GM19438 (cell line): ENCODE data around the gene PSEN1.
"Not testable (repeated sequence)": the region's sequence is repeated elsewhere in the genome, so short reads cannot be mapped to it uniquely, and the experiment has no call there.

ENCODE experiments used
- ATAC-seq: cut with Tn5 transposase; IDR thresholded peaks from one replicate; pipeline ENCODE4 v1.9.1; 2021; ENCODE audit warnings: low read depth; ENCODE audit not compliant: unreplicated experiment

The PSEN1 gene

DNA sequence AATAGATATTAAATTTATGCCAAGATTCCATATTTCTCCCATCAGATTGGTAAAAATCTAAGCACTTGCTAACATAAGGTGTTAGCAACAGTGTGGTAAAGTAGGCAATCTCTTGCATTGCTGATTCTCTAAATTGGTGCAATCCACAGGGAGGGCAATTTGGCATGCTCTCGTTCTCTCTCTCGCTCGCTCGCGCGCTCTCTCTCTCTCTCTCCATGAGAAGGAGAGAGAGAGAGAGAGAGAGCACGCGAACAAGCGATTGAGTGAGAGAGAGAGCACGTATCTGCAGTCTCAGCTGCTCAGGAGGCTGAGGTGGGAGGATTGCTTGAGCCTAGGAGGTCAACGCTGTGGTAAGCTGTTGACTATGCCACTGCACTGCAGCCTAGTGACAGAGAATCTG, 25.9 kb downstream of the PSEN1 start:
- ATAC-seq, result no peak

DNA sequence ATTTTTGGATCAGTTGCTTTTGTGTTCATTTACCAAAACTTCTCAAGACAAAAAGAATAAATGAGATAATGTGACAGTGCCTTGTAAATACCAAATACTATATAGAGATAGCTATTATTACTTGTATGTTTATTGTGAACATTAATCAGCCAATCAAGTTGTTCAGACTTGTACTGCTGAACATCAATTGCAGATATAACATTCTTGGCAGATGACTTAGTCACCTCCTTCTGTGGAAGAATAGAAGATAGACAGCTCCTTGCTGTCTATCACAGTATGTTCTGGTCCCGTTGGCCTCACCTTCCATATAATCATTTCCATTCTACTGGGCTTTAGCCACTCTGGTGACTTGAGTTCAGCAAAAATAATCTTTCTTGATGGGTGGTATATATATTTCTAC, 30.1 kb downstream of the PSEN1 start:
- no peak for ATAC-seq

DNA sequence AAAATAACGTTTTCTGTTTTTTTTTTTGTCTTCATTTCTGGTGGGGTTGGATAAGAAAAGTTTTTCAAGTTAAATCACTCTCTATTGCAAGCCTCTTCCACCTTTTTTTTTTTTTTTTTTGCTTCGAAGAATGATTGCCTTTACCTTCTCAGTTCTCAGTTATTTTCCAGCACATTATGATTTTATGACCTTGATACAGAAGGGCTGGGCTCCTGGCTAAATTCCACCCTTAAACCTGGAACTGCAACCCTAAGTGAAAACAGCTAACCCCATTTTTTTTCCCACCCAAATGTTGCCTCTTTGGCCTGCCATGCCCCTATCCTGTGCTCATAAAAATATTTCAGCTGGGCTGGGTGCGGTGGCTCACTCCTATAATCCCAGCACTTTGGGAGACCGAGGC, 31.4 kb downstream of the PSEN1 start:
- ATAC-seq, result no peak

DNA sequence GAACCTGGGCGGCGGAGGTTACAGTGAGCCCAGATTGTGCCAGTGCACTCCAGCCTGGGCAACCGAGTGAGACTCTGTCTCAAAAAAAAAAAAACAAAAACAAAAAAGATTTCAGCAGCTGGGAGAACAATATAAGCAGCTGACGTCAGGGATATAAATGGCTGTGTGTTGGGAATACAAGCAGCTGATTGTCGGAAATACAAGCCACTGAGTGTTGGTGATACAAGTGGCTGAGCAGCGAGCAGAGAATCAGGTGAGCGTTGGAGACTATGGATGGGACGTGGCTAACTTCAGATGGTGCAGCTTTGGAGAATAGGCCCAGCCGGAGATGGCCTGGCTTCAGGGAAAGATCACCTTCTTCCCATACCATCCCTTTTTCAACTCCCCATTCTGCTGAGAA, 32.0 kb downstream of the PSEN1 start:
- no peak for ATAC-seq

DNA sequence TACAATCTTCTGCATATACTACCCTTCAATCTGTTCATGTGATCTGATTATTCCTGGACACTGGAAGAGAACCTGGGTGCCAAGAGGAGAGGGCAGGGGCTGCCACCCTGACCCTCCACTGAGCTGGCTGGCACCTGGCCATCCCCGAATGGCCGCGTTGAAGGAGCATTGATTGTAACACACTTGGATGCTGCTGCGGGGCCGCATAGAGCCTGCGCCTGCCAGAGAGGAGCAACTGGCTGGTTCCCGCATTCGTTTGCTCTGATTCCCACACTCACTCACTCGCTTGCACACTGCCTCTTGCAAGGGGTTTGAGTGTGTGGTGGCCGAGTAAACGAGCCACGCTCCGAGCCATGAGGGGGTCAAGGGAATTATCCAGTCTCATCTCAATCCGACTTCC, 32.4 kb downstream of the PSEN1 start:
- ATAC-seq, result no peak

DNA sequence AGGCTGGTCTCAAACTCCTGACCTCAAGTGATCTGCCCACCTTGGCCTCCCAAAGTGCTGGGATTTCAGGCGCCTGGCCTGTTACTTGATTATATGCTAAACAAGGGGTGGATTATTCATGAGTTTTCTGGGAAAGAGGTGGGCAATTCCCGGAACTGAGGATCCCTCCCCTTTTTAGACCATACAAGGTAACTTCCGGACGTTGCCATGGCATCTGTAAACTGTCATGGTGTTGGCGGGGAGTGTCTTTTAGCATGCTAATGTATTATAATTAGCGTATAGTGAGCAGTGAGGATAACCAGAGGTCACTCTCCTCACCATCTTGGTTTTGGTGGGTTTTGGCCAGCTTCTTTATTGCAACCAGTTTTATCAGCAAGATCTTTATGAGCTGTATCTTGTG, 33.5 kb downstream of the PSEN1 start:
- ATAC-seq, result not testable (repeated sequence)

DNA sequence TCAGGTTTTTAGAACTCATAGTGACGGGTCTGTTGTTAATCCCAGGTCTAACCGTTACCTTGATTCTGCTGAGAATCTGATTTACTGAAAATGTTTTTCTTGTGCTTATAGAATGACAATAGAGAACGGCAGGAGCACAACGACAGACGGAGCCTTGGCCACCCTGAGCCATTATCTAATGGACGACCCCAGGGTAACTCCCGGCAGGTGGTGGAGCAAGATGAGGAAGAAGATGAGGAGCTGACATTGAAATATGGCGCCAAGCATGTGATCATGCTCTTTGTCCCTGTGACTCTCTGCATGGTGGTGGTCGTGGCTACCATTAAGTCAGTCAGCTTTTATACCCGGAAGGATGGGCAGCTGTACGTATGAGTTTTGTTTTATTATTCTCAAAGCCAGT, 34.4 kb downstream of the PSEN1 start:
- no peak for ATAC-seq

DNA sequence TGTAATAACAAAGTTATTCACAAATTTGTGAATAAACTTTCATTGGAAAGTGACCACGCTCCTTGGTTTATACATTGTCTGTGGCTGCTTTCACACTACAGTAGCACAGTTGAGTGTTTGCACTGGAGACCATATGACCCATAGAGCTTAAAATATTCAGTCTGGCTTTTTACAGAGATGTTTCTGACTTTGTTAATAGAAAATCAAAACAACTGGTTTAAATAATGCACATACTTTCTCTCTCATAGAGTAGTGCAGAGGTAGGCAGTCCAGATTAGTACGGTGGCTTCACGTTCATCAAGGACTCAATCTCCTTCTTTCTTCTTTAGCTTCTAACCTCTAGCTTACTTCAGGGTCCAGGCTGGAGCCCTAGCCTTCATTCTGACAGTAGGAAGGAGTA, 36.2 kb downstream of the PSEN1 start:
- no peak for ATAC-seq

DNA sequence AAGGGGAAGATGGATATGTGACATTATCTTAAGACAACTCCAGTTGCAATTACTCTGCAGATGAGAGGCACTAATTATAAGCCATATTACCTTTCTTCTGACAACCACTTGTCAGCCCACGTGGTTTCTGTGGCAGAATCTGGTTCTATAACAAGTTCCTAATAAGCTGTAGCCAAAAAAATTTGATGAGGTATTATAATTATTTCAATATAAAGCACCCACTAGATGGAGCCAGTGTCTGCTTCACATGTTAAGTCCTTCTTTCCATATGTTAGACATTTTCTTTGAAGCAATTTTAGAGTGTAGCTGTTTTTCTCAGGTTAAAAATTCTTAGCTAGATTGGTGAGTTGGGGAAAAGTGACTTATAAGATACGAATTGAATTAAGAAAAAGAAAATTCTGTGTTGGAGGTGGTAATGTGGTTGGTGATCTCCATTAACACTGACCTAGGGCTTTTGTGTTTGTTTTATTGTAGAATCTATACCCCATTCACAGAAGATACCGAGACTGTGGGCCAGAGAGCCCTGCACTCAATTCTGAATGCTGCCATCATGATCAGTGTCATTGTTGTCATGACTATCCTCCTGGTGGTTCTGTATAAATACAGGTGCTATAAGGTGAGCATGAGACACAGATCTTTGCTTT, 36.9 kb downstream of the PSEN1 start:
- ATAC-seq, result no peak

DNA sequence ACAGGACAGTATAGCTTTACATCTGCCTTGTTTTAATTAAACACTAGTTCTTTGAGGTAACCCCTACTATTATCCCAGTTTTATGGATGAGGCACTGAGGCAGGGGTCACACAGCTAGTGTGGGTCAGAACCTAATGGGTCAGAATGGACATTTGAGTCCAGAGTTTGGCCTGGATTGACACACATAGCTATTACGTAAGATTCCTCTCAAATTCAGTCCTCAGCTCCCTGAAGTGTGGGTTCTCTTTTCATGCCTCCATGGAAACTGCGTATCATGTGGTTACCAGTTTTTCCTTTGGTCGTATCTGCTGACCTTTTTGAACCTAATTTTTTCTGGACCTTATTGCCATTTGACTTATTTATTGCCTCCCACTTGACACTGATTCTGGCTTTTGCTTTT, 40.4 kb downstream of the PSEN1 start:
- ATAC-seq, result no peak

DNA sequence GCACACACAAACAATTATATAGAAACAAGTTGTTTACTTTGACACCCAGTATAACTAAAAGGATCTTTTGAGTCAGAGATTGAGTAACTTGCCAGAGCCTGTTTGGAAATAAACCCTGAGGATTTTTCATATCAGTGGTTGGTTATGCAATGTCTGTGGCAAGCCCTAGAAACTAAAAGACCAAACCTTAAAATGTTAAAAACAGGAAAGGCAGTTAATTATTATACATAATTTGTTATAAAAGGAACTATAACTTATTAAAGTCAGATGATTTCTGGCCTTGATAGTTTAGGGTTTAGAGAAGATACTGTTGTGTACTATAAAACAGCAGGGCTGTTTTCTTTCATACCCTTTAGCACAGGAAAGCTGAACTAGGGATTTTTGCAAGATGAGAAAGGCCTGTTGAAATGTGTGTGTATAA, 44.1 kb downstream of the PSEN1 start:
- ATAC-seq, result no peak

DNA sequence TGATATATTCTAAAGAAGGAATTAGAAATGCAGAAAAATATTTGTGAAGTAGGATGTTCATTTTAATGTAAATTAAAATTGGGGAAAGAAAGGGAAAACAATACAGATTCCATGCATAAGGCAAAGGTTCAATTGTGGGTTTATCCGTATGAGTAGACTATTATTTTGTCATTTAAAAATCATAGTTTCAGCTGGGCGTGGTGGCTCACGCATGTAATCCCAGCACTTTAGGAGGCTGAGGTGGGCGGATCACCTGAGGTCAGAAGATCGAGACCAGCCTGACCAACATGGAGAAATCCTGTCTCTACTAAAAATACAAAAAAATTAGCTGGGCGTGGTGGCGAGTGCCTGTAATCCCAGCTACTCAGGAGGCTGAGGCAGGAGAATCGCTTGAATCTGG, 44.7 kb downstream of the PSEN1 start:
- ATAC-seq, result not testable (repeated sequence)

DNA sequence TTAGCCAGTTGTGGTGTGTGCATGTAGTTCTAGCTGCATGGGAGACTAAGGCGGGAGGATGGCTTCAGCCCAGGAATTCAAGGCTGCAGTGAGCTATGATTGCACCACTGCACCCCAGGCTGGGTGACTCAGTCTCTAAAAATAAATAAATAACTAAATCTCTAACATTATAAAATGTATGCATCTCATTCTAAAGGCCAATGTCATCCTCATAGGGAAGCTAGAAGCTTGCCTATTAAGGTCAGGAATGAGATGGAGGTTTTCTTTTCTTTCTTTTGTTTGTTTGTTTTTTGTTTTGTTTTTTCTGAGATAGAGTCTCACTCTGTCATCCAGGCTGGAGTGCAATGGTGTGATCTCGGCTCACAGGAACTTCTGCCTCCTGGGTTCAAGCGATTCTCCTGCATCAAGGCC, 52.2 kb downstream of the PSEN1 start:
- ATAC-seq, result no peak

DNA sequence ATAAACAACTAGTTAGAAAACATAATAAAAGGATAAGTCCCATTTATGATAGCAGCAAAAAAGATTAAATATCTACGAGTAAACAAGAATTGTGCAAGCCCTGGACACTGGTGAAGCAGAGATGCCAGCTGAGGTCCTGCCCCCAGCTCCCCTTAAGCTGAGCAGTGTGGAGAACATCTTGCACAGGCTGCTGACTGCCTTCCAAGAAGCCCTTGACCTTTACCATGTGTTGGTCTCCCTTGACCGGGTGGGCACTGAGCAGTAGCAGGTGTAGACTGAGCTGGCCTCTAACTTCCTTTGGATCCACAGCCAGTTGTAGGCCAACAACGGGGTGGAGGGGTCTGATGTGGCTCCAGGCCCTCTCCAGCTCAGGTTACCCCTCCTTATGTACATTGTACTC, 53.3 kb downstream of the PSEN1 start:
- no peak for ATAC-seq

DNA sequence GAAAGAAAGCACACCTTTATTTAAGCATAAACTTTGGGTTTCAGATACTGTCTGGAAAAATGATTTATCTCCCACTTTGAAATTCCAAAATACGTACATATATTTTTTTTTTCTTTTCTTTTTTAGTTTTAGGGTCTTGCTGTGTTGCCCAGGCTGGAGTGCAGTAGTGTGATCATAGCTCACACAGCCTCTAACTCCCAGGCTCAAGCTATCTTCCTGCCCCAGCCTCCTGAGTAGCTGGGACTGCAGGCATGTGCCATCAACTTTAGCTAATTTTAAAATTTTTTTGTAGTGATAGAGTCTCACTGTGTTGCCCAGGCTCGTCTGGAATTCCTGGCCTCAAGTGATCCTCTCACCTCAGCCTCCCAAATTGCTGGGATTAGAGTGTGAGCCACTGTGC, 55.1 kb downstream of the PSEN1 start:
- ATAC-seq, result no peak

DNA sequence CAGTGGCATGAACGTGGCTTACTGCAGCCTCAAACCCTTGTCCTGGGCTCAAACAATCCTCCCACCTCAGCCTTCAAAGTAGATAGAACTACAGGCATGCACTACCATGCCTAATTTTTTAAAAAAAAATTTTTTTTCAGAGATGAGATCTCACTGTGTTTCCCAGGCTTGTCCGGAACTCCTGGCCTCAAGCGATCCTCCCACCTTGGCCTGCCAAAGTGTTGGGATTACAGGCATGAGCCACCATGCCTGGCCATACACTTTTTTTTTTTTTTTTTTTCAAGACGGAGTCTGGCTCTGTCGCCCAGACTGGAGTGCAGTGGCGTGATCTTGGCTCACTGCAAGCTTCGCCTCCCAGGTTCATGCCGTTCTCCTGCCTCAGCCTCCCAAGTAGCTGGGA, 58.0 kb downstream of the PSEN1 start:
- not testable (repeated sequence) for ATAC-seq

DNA sequence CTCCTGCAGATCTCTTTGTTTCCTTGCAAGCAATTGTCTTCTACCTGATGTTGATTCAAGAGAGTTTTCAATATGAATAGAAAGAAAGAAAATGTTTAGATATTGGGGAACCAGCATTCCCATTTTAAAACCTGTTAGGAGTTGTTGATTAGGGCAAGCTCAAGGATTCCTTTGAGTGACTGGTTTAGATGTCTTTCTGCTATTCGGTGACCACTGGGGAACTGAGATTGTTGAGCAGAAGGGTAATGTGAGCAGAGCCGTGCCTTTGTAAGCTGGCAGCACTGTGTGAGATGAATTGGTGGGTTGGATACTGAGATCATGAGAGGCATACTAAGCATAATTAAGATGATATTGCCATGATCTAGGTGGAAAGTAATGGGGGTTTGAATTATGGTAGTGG, 61.9 kb downstream of the PSEN1 start:
- ATAC-seq, result no peak

DNA sequence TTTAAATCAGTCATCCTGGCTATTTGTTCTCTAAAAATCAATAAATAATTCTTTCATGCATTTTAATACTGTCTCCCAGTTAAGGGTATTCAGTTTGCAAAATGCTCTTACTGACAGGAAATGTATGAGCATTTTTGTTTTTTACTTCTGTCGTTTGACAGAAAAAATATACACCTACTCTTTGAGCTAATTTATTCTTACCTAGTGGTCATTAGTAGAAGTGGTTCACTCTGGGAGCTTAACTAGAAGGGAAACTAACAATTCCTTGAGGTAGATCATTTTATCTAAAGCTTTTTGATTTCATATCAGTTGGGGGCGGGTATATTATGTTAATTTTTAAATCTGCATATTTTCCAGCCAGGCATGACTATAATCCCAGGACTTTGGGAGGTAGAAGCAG, 67.2 kb downstream of the PSEN1 start:
- ATAC-seq, result no peak

DNA sequence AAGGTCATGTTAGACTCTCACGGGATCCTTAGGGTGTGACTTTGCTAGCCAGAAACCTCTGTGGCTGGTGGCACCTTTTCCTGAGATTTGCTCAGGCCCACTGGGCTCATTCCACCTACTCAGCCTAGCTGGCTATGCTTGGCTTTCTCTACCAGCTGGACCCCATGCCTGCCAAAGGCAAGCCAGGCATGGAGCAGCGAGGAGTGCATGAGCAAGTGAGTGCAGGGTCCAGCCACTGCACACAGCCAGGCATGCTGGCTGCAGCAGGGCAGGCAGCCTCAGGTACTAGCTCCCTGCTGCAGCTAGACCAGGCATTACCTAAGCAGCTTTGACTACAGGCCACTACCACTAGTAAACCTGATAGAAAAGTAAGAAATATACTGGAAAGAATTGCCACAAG, 71.3 kb downstream of the PSEN1 start:
- no peak for ATAC-seq

DNA sequence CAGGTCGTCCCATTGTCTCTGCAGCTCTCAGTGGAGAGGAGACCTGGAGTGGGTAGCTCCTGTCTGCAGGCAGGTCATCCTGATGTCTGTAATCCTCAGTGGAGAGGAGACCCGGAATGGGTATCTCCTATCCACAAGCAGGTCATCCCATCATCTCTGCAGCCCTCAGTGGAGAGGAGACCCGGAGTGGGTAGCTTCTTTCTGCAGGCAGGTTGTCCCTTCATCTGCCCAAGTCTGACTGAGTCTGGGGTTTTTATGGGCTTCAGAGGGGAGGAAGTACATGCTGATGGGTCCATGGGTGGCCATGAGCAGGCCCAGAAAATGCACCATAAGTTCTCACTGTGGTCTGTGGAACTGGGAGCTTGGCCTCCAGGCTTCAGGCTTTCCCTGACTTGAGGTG, 72.1 kb downstream of the PSEN1 start:
- ATAC-seq, result no peak

DNA sequence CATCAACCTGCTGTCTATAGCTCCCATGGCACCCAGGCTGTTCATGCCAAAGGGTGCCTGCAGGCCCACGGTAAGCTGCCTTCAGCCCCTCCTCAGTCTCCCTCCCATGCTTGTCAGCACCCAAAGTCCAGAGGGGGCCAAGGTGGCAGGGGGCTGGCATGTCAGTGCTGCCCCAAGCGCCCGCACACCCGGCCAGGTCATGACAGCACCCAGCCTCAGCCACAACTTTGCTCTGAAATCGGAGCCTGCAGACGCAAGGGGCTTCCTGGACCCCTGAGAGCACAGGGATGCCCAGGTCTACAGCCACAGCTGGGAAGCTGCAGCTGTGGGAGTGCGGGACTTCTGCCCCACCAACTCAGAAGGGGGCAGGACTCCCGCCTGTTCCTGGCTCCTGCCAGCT, 72.5 kb downstream of the PSEN1 start:
- no peak for ATAC-seq

DNA sequence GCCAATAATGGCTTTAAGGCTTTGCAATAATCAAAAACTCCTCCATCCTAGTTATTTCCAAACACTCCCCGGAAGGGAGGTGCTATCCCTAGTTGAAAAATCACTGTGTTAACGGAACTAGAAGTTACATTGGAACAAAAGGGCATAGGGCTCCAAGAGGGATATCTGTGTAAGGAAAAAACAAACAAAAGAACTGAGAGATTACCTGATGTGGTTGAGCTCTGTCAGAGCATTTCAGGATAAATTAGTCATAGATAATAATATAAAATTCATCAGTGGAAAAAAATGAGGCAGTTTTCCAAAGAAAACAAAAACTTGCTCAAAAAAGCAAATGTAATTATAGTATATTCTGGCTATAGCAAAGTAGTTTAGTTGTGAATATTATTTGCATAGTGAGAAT, 73.6 kb downstream of the PSEN1 start:
- no peak for ATAC-seq
